ENCODE results near the gene GM2A.

The GM2A gene

DNA sequence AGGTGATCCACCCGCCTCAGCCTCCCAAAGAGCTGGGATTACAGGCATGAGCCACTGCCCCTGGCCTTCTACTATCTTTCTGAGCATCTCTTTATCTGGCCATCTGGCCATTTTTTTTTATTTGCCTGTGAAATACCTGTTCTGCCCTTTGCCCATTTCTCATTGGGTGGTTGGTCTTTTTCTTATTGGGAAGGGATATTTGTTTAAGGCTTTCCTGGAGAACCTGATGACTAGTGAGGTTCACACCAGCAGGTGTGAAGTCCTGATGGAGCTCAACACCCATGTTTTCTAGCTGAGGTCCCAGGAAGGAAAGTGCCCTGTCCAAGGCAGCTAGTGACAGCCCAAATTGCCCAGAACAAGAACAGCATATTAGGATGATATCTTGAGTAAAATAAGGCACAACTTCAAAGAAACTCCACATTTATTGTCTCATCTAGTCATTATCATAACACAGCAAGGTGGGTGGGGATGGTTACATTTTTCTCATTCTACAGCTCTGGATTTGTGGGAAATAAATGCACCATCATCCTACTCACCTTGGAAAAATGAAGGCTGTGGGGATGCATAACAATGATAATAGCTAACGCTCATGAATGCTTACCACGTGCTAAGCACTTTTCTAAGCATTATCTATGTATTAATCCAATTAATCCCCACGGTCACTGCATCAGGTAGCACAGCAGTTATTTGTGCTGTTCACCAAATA is 30.3 kb downstream of the GM2A start:
- no peaks in the 10 kb centered on the region for H3K9me2 ChIP-seq (replicated peaks; ENCODE audit: insufficient read depth, low read length)
- no peak overlapping the region for H3K4me2 ChIP-seq (ENCODE audit: low read depth, low read length, poor library complexity, severe bottlenecking)
- H3K79me2 ChIP-seq (ENCODE audit: insufficient read depth, low read length), result no peaks in the 10 kb centered on the region
- H3K9me3 ChIP-seq (ENCODE audit: insufficient read depth, low read length), result no peaks in the 10 kb centered on the region
- H3K36me3 ChIP-seq (ENCODE audit: low read length), result no peaks in the 10 kb centered on the region
- H4K20me1 ChIP-seq (ENCODE audit: low read depth, low read length), result no peaks in the 10 kb centered on the region
- no peak overlapping the region for H3K27ac ChIP-seq (ENCODE audit: low read depth, low read length)
- no peak overlapping the region for H3K9ac ChIP-seq (ENCODE audit: low read length)
- H3F3A ChIP-seq (ENCODE audit: insufficient read depth), result no peaks in the 10 kb centered on the region
- H3K27me3 ChIP-seq (ENCODE audit: low read length), result no peaks in the 10 kb centered on the region
- H3K4me3 ChIP-seq (ENCODE audit: insufficient read depth, low read length, poor library complexity, severe bottlenecking), result no peak overlapping the region
- TF ChIP-seq, protein P1, sequence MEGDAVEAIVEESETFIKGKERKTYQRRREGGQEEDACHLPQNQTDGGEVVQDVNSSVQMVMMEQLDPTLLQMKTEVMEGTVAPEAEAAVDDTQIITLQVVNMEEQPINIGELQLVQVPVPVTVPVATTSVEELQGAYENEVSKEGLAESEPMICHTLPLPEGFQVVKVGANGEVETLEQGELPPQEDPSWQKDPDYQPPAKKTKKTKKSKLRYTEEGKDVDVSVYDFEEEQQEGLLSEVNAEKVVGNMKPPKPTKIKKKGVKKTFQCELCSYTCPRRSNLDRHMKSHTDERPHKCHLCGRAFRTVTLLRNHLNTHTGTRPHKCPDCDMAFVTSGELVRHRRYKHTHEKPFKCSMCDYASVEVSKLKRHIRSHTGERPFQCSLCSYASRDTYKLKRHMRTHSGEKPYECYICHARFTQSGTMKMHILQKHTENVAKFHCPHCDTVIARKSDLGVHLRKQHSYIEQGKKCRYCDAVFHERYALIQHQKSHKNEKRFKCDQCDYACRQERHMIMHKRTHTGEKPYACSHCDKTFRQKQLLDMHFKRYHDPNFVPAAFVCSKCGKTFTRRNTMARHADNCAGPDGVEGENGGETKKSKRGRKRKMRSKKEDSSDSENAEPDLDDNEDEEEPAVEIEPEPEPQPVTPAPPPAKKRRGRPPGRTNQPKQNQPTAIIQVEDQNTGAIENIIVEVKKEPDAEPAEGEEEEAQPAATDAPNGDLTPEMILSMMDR (IDR thresholded peaks at IDR 0.05; ENCODE audit: insufficient read depth, low read length, poor library complexity, severe bottlenecking), result no peak
- TF ChIP-seq EZH2phosphoT487 (conservative IDR thresholded peaks at IDR 0.05; ENCODE audit: low read length), result no peak
- no peak overlapping the region for H2AFZ ChIP-seq (ENCODE audit: low read depth, low read length, severe bottlenecking)

DNA sequence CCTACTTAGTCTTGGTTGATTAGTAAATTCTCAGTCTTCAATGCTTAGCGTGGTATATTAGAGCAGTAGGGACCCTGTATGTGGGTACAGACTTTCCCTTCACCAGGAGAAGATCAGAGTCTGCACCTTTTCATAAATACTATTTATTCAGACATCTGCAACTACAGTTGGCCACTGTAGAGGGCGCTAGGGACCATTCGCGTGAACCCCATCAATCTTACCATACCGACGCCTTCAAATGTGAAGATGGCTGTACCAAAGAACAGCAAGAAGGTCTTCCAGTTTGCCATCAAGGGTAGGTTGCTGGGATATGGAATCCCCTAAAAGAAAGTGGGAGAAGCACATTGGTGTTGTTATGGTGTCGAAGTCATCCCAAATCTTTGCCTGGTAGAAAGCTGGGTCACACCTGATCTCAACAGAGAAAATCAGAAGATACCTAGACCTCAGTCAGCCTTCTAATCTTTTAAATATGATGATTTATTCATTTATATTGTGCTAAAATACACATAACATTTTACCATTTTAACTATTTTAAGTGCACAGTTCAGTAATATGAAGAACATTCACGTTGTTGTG is 31.5 kb downstream of the GM2A start:
- Histone ChIP-seq H3K27ac (ENCODE audit: low read depth, low read length) (no peak overlapping the region), H3K4me2 (ENCODE audit: low read depth, low read length, poor library complexity, severe bottlenecking) (no peak overlapping the region), H2AFZ (ENCODE audit: low read depth, low read length, severe bottlenecking) (no peak overlapping the region), H3K4me3 (ENCODE audit: insufficient read depth, low read length, poor library complexity, severe bottlenecking) (no peak overlapping the region), H3K9me3 (ENCODE audit: insufficient read depth, low read length) (no peaks in the 10 kb centered on the region), H3K27me3 (ENCODE audit: low read length) (no peaks in the 10 kb centered on the region), H4K20me1 (ENCODE audit: low read depth, low read length) (no peaks in the 10 kb centered on the region), H3K9me2 (replicated peaks; ENCODE audit: insufficient read depth, low read length) (no peaks in the 10 kb centered on the region), H3K79me2 (ENCODE audit: insufficient read depth, low read length) (no peaks in the 10 kb centered on the region), H3K9ac (ENCODE audit: low read length) (no peak overlapping the region), H3F3A (ENCODE audit: insufficient read depth) (no peaks in the 10 kb centered on the region), H3K36me3 (ENCODE audit: low read length) (no peaks in the 10 kb centered on the region)
- no peak for TF ChIP-seq EZH2phosphoT487 (conservative IDR thresholded peaks at IDR 0.05; ENCODE audit: low read length)
- TF ChIP-seq, protein P1 (IDR thresholded peaks at IDR 0.05; ENCODE audit: insufficient read depth, low read length, poor library complexity, severe bottlenecking), result no peak

- H3F3A ChIP-seq (ENCODE audit: insufficient read depth), result no peaks in the 10 kb centered on the region
- TF ChIP-seq EZH2phosphoT487 (conservative IDR thresholded peaks at IDR 0.05; ENCODE audit: low read length), result no peak
- TF ChIP-seq, protein P1 (IDR thresholded peaks at IDR 0.05; ENCODE audit: insufficient read depth, low read length, poor library complexity, severe bottlenecking), result no peak
- no peaks in the 10 kb centered on the region for H3K27me3 ChIP-seq (ENCODE audit: low read length)
- H3K9me2 ChIP-seq (replicated peaks; ENCODE audit: insufficient read depth, low read length), result no peaks in the 10 kb centered on the region
- no peak overlapping the region for H3K9ac ChIP-seq (ENCODE audit: low read length)
- no peaks in the 10 kb centered on the region for H4K20me1 ChIP-seq (ENCODE audit: low read depth, low read length)
- no peak overlapping the region for H3K27ac ChIP-seq (ENCODE audit: low read depth, low read length)
- H3K4me3 ChIP-seq (ENCODE audit: insufficient read depth, low read length, poor library complexity, severe bottlenecking), result no peak overlapping the region
- no peaks in the 10 kb centered on the region for H3K9me3 ChIP-seq (ENCODE audit: insufficient read depth, low read length)
- no peaks in the 10 kb centered on the region for H3K36me3 ChIP-seq (ENCODE audit: low read length)
- H3K4me2 ChIP-seq (ENCODE audit: low read depth, low read length, poor library complexity, severe bottlenecking), result no peak overlapping the region
- no peaks in the 10 kb centered on the region for H3K79me2 ChIP-seq (ENCODE audit: insufficient read depth, low read length)
- no peak overlapping the region for H2AFZ ChIP-seq (ENCODE audit: low read depth, low read length, severe bottlenecking)
Observed at GRCh38 chr5:151285683-151286082, 32.7 kb downstream of the GM2A start.
